H1 (cell line): ENCODE data around the gene SEMA4D. TPM values are rescaled to one million over a fixed set of nuclear protein-coding genes. Genes with fewer than 3 reads are reported as not detected.

ENCODE experiments used
- CTCF ChIA-PET: fragments of 300-600 bp; sonication (Branson Sonifier 250); formaldehyde crosslinking; loops from one replicate; lab custom pipeline; 2021; ENCODE audit not compliant: partially characterized antibody; lab: Charles Lee
- POLR2A ChIA-PET: fragments of 300-600 bp; sonication (Branson Sonifier 250); formaldehyde crosslinking; loops from one replicate; lab custom pipeline; 2021; ENCODE audit warnings: inconsistent platforms; ENCODE audit not compliant: partially characterized antibody; lab: Charles Lee
- DNase-seq, 2 experiments: peaks; one replicate each; pipeline versions ENCODE4 v3.0.0 to v3.0.0-alpha.2; 2010 to 2022; ENCODE audit warnings: low spot score in 2 of 2, low read depth in 1 of 2, mixed read lengths in 1 of 2
- FAIRE-seq: peaks from 2 replicates; lab custom pipeline; 2011; peaks lifted over from hg19 to GRCh38; lab: Jason Lieb, UNC
- H2AFZ ChIP-seq: 2 replicates; pipeline ENCODE4 v1.8.1; 2012; ENCODE audit warnings: low read length, inconsistent platforms
- H2AK5ac ChIP-seq: 2 replicates; pipeline ENCODE4 v1.6.1; 2013; ENCODE audit warnings: low read depth, low read length
- H2BK120ac ChIP-seq: replicated peaks from 2 replicates; pipeline ENCODE3; 2013; ENCODE audit warnings: low read depth, low read length, inconsistent platforms
- H2BK12ac ChIP-seq: 2 replicates; pipeline ENCODE4 v1.6.1; 2013; ENCODE audit warnings: low read depth, low read length
- H2BK15ac ChIP-seq: 2 replicates; pipeline ENCODE4 v1.6.1; 2013; ENCODE audit warnings: low read length
- H2BK20ac ChIP-seq: 2 replicates; pipeline ENCODE4 v1.6.1; 2013; ENCODE audit warnings: low read length
- H2BK5ac ChIP-seq: 2 replicates; pipeline ENCODE4 v1.6.1; 2013; ENCODE audit warnings: low read depth, low read length
- H3K14ac ChIP-seq: 2 replicates; pipeline ENCODE4 v1.6.1; 2013; ENCODE audit warnings: inconsistent platforms; ENCODE audit not compliant: insufficient read length
- H3K18ac ChIP-seq: 2 replicates; pipeline ENCODE4 v1.6.1; 2013; ENCODE audit warnings: low read length; ENCODE audit errors: extremely low read depth
- H3K23ac ChIP-seq: 2 replicates; pipeline ENCODE4 v1.6.1; 2013; ENCODE audit warnings: inconsistent platforms; ENCODE audit not compliant: insufficient read length
- H3K23me2 ChIP-seq: 2 replicates; pipeline ENCODE4 v1.6.1; 2013; ENCODE audit warnings: low read depth, low read length
- H3K27ac ChIP-seq: 2 replicates; pipeline ENCODE4 v1.6.1; 2011; ENCODE audit warnings: low read depth, low read length, inconsistent platforms
- H3K27me3 ChIP-seq, 4 experiments: replicated peaks in 1 of 4; 1 replicate in 1 of 4; 2 replicates in 3 of 4; pipeline versions ENCODE4 v1.6.1 to v1.8.1; 2011 to 2013; ENCODE audit warnings: low read length in 3 of 4, mild to moderate bottlenecking in 3 of 4, inconsistent platforms in 2 of 4, mixed read lengths in 2 of 4, moderate library complexity in 1 of 4; ENCODE audit not compliant: control insufficient read depth in 3 of 4, insufficient read depth in 3 of 4; ENCODE audit errors: extremely low read depth in 1 of 4
- H3K36me3 ChIP-seq, 4 experiments: 2 replicates each; pipeline versions ENCODE4 v1.6.1 to v1.8.1; 2011 to 2013; ENCODE audit warnings: mild to moderate bottlenecking in 4 of 4, low read length in 3 of 4, moderate library complexity in 2 of 4, control low read depth in 1 of 4, inconsistent platforms in 1 of 4; ENCODE audit not compliant: insufficient read depth in 4 of 4, control insufficient read depth in 2 of 4
- H3K4ac ChIP-seq: replicated peaks from 2 replicates; pipeline ENCODE3; 2013; ENCODE audit warnings: low read length, low read depth, mixed read lengths, inconsistent platforms; ENCODE audit not compliant: insufficient read length
- H3K4me1 ChIP-seq, 4 experiments: replicated peaks in 1 of 4; 1 replicate in 1 of 4; 2 replicates in 3 of 4; pipeline versions ENCODE4 v1.6.1 to v1.8.1; 2011 to 2013; ENCODE audit warnings: low read length in 3 of 4, inconsistent platforms in 2 of 4, mixed read lengths in 1 of 4; ENCODE audit not compliant: insufficient read depth in 4 of 4, control insufficient read depth in 3 of 4
- H3K4me2 ChIP-seq, 2 experiments: 2 replicates each; pipeline versions ENCODE4 v1.6.1 to v1.8.1; 2011 to 2013; ENCODE audit warnings: low read depth in 2 of 2, low read length in 2 of 2, control low read depth in 1 of 2, inconsistent platforms in 1 of 2, mild to moderate bottlenecking in 1 of 2; ENCODE audit not compliant: insufficient read depth in 1 of 2
- H3K4me3 ChIP-seq, 4 experiments: fragments of 200-600, 300-600 bp in 1 of 4; sonication (generic), shearing (Covaris generic), sonication (Bioruptor Twin) in 1 of 4; 2 replicates each; pipeline versions ENCODE4 v1.5.1 to v1.8.1; 2011 to 2016; ENCODE audit warnings: low read length in 4 of 4, low read depth in 3 of 4, control low read depth in 2 of 4, inconsistent platforms in 2 of 4, mild to moderate bottlenecking in 2 of 4, mixed read lengths in 1 of 4, moderate library complexity in 1 of 4; ENCODE audit not compliant: insufficient read depth in 2 of 4; ENCODE audit errors: extremely low read depth in 1 of 4
- H3K56ac ChIP-seq: replicated peaks from 2 replicates; pipeline ENCODE3; 2013; ENCODE audit warnings: low read depth, mild to moderate bottlenecking, mixed read lengths, low read length, inconsistent platforms; ENCODE audit not compliant: insufficient read length
- H3K79me1 ChIP-seq: 2 replicates; pipeline ENCODE4 v1.6.1; 2013; ENCODE audit warnings: low read depth, low read length, control low read depth
- H3K79me2 ChIP-seq, 2 experiments: 2 replicates each; pipeline versions ENCODE4 v1.6.1 to v1.8.1; 2012 to 2013; ENCODE audit warnings: low read length in 2 of 2, mild to moderate bottlenecking in 2 of 2, inconsistent platforms in 1 of 2; ENCODE audit not compliant: insufficient read depth in 2 of 2, control insufficient read depth in 1 of 2
- H3K9ac ChIP-seq, 4 experiments: replicated peaks in 1 of 4; 1 replicate in 1 of 4; 2 replicates in 3 of 4; pipeline versions ENCODE4 v1.6.1 to v1.8.1; 2011 to 2013; ENCODE audit warnings: low read depth in 3 of 4, low read length in 3 of 4, control low read depth in 2 of 4, mild to moderate bottlenecking in 2 of 4, moderate library complexity in 2 of 4, inconsistent platforms in 1 of 4; ENCODE audit errors: extremely low read depth in 1 of 4
- H3K9me3 ChIP-seq, 2 experiments: 2 replicates each; pipeline versions ENCODE4 v1.6.1 to v1.8.1; 2012 to 2013; ENCODE audit warnings: mild to moderate bottlenecking in 2 of 2, moderate library complexity in 2 of 2, control low read depth in 1 of 2, inconsistent platforms in 1 of 2, low read depth in 1 of 2, low read length in 1 of 2, mixed read lengths in 1 of 2; ENCODE audit not compliant: insufficient read depth in 2 of 2
- H4K20me1 ChIP-seq, 2 experiments: replicated peaks in 1 of 2; 2 replicates each; pipeline versions ENCODE3 to v1.8.1; 2011 to 2013; ENCODE audit warnings: inconsistent platforms in 2 of 2, low read length in 2 of 2, mild to moderate bottlenecking in 1 of 2; ENCODE audit not compliant: insufficient read depth in 2 of 2, control insufficient read depth in 1 of 2
- H4K5ac ChIP-seq: 2 replicates; pipeline ENCODE4 v1.6.1; 2013; ENCODE audit warnings: low read length, low read depth, mixed read lengths, inconsistent platforms; ENCODE audit not compliant: insufficient read length
- H4K8ac ChIP-seq: 2 replicates; pipeline ENCODE4 v1.8.0; 2013; ENCODE audit warnings: mild to moderate bottlenecking, moderate library complexity, low read length, inconsistent platforms; ENCODE audit not compliant: insufficient read depth; ENCODE audit errors: extremely low read depth
- H4K91ac ChIP-seq: replicated peaks from 2 replicates; pipeline ENCODE3; 2013; ENCODE audit warnings: low read length, mixed read lengths, inconsistent platforms; ENCODE audit not compliant: insufficient read length
- CHD2 ChIP-seq: IDR thresholded peaks from 2 replicates; pipeline ENCODE4 v1.6.1; 2012; ENCODE audit warnings: low read length, improper control_type of control experiment
- E2F6 ChIP-seq: IDR thresholded peaks from 2 replicates; pipeline ENCODE4 v1.6.1; 2012; ENCODE audit warnings: inconsistent platforms
- GABPA ChIP-seq: IDR thresholded peaks from 2 replicates; pipeline ENCODE4 v1.6.1; 2011; ENCODE audit warnings: mild to moderate bottlenecking, low read length, moderate library complexity, borderline replicate concordance; ENCODE audit not compliant: insufficient read depth
- JUND ChIP-seq: IDR thresholded peaks from 2 replicates; pipeline ENCODE4 v1.6.1; 2011; ENCODE audit warnings: mild to moderate bottlenecking, improper control_type of control experiment, low read length
- KDM4A ChIP-seq: IDR thresholded peaks from one replicate; pipeline ENCODE4 v1.7.1; 2012; ENCODE audit warnings: low read depth, mild to moderate bottlenecking, moderate library complexity, low read length, inconsistent platforms; ENCODE audit not compliant: severe bottlenecking
- MAFK ChIP-seq: IDR thresholded peaks from 2 replicates; pipeline ENCODE4 v1.6.1; 2012; ENCODE audit warnings: low read depth, mild to moderate bottlenecking, improper control_type of control experiment, low read length
- POLR2AphosphoS5 ChIP-seq: IDR thresholded peaks from 2 replicates; pipeline ENCODE4 v1.6.1; 2011; ENCODE audit warnings: low read depth, low read length
- RAD21 ChIP-seq, 2 experiments: IDR thresholded peaks in 1 of 2; conservative IDR thresholded peaks in 1 of 2; 2 replicates each; pipeline ENCODE4 v1.6.1; 2011; ENCODE audit warnings: low read depth in 2 of 2, low read length in 2 of 2, improper control_type of control experiment in 1 of 2, inconsistent platforms in 1 of 2, mild to moderate bottlenecking in 1 of 2, moderate library complexity in 1 of 2
- SRF ChIP-seq: IDR thresholded peaks from 2 replicates; pipeline ENCODE4 v1.6.1; 2011; ENCODE audit warnings: mild to moderate bottlenecking, low read depth, low read length, moderate library complexity
- TAF7 ChIP-seq: optimal IDR thresholded peaks from 2 replicates; pipeline ENCODE3; 2011; ENCODE audit warnings: low read depth, mild to moderate bottlenecking, inconsistent platforms, low read length, moderate library complexity, borderline replicate concordance
- TEAD4 ChIP-seq: IDR thresholded peaks from 2 replicates; pipeline ENCODE4 v1.6.1; 2012; ENCODE audit warnings: low read depth, low read length, inconsistent platforms, mixed read lengths
- WGBS, 2 experiments: shearing (Covaris generic) in 1 of 2; methylation state at CpG; one replicate each; pipeline versions ENCODE4 v1.1.6 to v1.1.7; 2013 to 2015; ENCODE audit warnings: low lambda C conversion rate in 2 of 2, mixed read lengths in 2 of 2, inconsistent platforms in 1 of 2, low coverage in 1 of 2, missing lambda C conversion rate in 1 of 2; ENCODE audit not compliant: insufficient replicate concordance in 2 of 2, insufficient coverage in 1 of 2, insufficient read length in 1 of 2; ENCODE audit errors: extremely low coverage in 1 of 2, missing lambda C conversion rate in 1 of 2; 5-methylcytosine and 5-hydroxymethylcytosine counted together
- polyA plus RNA-seq, 7 experiments: library from polyadenylated mRNA; depleted of rRNA in 3 of 7; stranded (reverse) in 5 of 7; unstranded in 2 of 7; fragments of >200 nt in 5 of 7; fragments of 200-250 nt in 2 of 7; gene quantifications; 1 replicate in 5 of 7; 2 replicates in 1 of 7; 4 replicates in 1 of 7; pipeline versions ENCODE4 v1.2.1 to v1.2.3, GENCODE V29; 2011 to 2013; ENCODE audit warnings: missing spikeins in 2 of 7, mixed read lengths in 2 of 7
- total RNA-seq: library from RNA; stranded (reverse); fragmentation: NEBNext Ultra II Directional; extraction: Animal tissue kit (Norgen Biotek cat#: 25700); gene quantifications from 2 replicates; pipeline ENCODE4 v1.2.1, GENCODE V29; 2021

Gene SEMA4D
- total and polyA plus RNA-seq, 2 of the 8 experiments (the other 6 are each of a cell fraction or from before 2014, with no cell fraction given): 21.0 to 70.4 TPM

- Histone ChIP-seq H4K91ac (no peak overlapping the region), H3K9me3 (0 out of 4 replicates have a peak, but pooled peaks cover 0 to 6% of the 10 kb centered on the region in 2 experiments), H3K27me3 (no peaks in the 10 kb centered on the region; a peak in 1 of 7 replicates), H3K4me3 (no peak overlapping the region), H2BK5ac (no peak overlapping the region), H2BK20ac (no peak overlapping the region), H3K79me2 (no peaks in the 10 kb centered on the region), H3K36me3 (no peaks in the 10 kb centered on the region), H2BK15ac (no peak overlapping the region), H3K27ac (no peak overlapping the region), H3K14ac (no peak overlapping the region), H3K18ac (no peak overlapping the region), H2BK12ac (no peak overlapping the region), H3K23me2 (no peaks in the 10 kb centered on the region), H2AFZ (no peak overlapping the region), H3K4ac (no peak overlapping the region), H3K4me1 (no peaks in the 10 kb centered on the region), H3K23ac (no peak overlapping the region), H4K5ac (no peak overlapping the region), H2BK120ac (no peak overlapping the region), H3K4me2 (no peak overlapping the region), H4K20me1 (no peaks in the 10 kb centered on the region), H3K9ac (no peak overlapping the region), H4K8ac (no peak overlapping the region), H3K56ac (no peak overlapping the region), H2AK5ac (no peak overlapping the region), H3K79me1 (no peaks in the 10 kb centered on the region)
- POLR2A ChIA-PET: interaction anchor here (1.0 kb wide), 1 partner anchor 78 kb away, joined by 3 read pairs; no protein-coding TSS in a partner anchor
- 87% methylated on average over 22 of the region's 24 CpGs; no CpG with 5 or more reads in 1 of the 2 experiments for WGBS, 2 experiments
- FAIRE-seq (no peak), DNase-seq (no peak)
- CTCF ChIA-PET: interaction anchor here (0.7 to 1.9 kb wide), 5 partner anchors 18 to 97 kb away, joined by 3 to 9 read pairs (median 5); no protein-coding TSS in a partner anchor
- TF ChIP-seq E2F6: no peak
- TF ChIP-seq TEAD4: no peak
- TF ChIP-seq GABPA: no peak
- no peak for TF ChIP-seq SRF
- no peak for TF ChIP-seq RAD21 (IDR thresholded peaks at IDR 0.05 in 1 of 2, conservative IDR thresholded peaks at IDR 0.05 in 1 of 2; ENCODE audit: low read depth in 2 of 2, low read length in 2 of 2)
- no peak for TF ChIP-seq TAF7
- TF ChIP-seq MAFK: no peak
- no peak for TF ChIP-seq CHD2
- TF ChIP-seq POLR2AphosphoS5: no peak
- no peak for TF ChIP-seq KDM4A
- no peak for TF ChIP-seq JUND
These were observed 27.8 kb upstream of the SEMA4D start for GRCh38 chr9:89525446-89526374.
